GM18519 (cell line): ENCODE measurements around the gene LAIR1.
"Not testable (repeated sequence)": the region's sequence is repeated elsewhere in the genome, so short reads cannot be mapped to it uniquely, and the experiment has no call there.

Experiments
- ATAC-seq: cut with Tn5 transposase; IDR thresholded peaks from one replicate; pipeline ENCODE4 v1.9.1; 2021; ENCODE audit warnings: mild to moderate bottlenecking, moderate library complexity; ENCODE audit not compliant: unreplicated experiment, low FRiP score

The LAIR1 gene

GRCh38 chr19:54379187-54379678 is 14.5 kb upstream of the LAIR1 start:
- no peak for ATAC-seq

- no peak for ATAC-seq
Measured at GRCh38 chr19:54376610-54377285, 12.0 kb upstream of the LAIR1 start.

GRCh38 chr19:54375181-54375938 is 10.6 kb upstream of the LAIR1 start:
- ATAC-seq, result not testable (repeated sequence)

- no peak for ATAC-seq
Measured at GRCh38 chr19:54373781-54374631, 9.3 kb upstream of the LAIR1 start.

DNA sequence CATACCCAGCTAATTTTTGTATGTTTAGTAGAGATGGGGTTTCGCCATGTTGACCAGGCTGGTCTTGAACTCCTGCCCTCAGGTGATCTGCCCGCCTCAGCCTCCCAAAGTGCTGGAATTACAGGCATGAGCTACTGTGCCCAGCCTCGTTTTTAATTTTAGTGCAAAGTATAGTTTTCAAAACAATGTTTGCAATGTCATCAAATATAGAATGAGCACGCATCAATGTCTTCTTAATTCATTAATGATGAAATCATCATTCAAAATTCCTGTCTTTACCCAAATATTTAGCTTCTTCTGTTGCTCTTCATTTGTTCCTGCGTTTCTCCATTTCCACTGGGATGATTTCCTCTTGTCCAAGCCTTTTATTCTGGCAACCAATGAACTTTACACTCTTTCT is 6.7 kb upstream of the LAIR1 start:
- ATAC-seq, result not testable (repeated sequence)

DNA sequence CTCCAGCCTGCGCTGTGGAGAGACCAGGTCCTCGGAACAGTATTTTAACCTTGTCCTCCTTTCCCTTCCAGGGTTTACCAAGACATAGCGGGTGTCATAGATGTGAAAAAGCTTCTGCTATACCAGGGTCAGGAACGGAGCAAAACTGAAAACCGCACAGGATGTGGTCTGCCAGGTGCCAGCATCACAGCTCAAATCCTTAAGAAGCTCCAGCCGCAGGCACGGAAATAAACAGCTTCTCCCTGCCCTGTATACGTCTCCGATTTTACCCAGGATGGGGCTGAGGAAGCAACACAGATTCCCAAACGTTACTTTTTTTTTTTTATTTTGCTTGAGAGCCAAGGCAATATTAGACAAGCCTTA is 5.7 kb upstream of the LAIR1 start:
- not testable (repeated sequence) for ATAC-seq

DNA sequence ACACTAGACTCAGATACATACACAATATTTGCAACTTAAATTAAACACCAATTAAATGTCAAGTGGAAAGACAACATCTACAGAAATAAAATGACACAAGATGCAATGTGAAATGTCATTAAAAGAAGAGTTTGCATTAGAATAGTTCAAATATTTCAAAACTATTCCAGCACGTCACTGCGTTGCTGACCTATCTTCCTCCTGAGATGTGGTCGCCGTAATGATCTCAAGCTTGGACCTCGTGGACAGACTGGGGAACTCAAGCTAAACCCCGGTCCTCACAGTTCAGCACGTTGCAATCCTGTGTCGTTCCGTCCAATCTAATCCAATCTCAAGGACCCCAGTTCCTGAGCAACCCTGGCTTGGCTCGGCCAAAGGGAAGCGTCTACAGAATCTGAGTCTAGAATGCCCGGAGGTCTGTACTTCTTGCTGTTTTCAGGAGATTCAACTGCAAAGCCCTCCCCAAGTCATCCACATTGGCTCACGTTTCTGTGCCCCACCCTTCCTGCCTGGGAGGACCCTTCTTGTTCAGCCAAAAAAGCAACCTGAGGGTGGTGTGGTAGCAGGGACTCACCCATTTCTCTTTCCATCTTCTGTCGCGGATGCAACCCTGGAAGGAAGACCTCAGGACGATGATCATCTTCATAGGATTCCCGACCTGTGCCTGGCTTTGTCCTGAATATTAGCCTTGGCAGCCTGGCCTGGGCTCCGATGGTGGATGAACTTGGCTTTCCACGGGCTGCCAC is 5.1 kb upstream of the LAIR1 start:
- not testable (repeated sequence) for ATAC-seq

DNA sequence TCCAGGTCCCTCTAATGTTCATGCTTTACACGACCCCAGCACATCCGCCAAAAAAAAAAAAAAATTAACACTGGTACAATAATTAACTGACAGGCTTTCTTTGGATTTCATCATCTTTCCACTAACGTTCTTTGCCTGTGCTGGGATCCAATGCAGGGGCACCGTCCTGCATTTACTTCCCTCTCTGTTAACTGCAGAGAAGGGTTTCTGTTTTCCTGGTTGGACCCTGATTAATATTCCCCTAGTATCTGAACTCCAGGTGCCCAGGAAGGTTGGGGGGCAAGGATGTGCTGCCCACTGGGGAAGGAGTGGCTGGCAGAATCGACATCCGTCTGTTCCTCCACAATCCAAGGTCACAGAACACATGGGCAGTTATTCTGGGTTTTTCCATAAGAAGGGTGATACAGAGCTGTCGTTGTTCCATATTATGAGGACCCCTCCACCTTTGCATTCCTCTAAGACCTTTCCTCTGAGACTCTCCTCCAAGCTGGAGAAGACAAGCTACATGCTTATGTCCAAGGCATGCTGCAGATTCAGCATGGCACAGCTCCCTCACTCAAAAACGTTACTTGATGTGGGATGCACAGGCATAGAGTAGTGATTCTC is 4.5 kb upstream of the LAIR1 start:
- ATAC-seq, result no peak

- no peak for ATAC-seq
Measured at GRCh38 chr19:54366811-54367210, 2.1 kb upstream of the LAIR1 start.

GRCh38 chr19:54365798-54366197 is 1.1 kb upstream of the LAIR1 start:
- not testable (repeated sequence) for ATAC-seq

GRCh38 chr19:54361680-54362422 is 2.9 kb downstream of the LAIR1 start:
- not testable (repeated sequence) for ATAC-seq

DNA sequence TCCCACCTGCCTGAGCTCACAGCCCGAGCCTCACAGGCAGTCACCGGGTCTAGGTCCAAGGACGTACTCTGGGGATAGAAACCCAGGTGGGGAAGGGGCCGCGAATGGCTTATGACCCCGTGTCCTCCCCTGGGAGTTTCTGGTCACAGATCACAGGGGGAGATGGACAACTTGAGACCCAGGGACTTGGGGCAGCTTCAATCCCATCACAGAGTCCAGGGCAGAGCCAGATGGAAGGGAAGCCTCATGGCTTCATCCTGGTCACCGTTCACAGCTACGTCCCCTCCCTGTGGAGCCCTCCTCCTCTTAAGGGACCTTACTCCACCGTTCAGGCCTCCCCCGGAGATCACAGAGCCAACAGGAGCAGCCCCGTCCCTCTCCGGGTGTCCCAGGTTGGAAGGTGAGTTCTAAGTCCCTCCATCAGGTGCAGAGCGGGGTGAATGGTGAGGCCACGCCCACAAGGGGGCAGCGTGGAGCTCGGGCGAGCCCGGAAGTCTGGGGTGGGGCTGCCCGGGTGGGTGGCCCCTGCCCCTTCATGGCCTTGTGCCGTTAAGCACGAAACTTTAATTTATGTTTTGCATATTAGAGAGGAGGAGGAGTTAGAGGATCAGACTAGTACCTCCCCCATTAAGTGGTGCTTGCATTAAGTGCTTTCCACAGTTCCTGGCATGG is 5.4 kb downstream of the LAIR1 start:
- not testable (repeated sequence) for ATAC-seq

DNA sequence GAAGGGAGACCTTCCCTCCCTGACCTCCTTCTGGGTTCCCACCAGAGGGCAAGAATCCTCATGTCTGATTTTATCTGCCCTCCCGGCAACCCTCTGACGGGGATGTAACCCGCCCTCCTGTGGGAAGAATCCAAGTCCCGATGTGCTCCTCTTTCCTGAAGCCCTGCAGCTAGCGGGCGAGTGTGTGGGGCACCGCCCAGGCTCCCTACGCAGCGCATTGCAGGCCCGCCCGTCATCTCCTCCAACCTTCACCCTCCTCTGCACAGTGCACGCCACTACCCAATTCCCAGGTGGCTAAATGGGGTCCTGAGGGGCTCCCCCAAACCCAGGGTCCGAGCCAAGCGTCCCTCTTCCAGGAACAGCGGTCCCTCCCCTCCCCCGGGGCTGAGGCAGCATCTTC is 7.3 kb downstream of the LAIR1 start:
- no peak for ATAC-seq

DNA sequence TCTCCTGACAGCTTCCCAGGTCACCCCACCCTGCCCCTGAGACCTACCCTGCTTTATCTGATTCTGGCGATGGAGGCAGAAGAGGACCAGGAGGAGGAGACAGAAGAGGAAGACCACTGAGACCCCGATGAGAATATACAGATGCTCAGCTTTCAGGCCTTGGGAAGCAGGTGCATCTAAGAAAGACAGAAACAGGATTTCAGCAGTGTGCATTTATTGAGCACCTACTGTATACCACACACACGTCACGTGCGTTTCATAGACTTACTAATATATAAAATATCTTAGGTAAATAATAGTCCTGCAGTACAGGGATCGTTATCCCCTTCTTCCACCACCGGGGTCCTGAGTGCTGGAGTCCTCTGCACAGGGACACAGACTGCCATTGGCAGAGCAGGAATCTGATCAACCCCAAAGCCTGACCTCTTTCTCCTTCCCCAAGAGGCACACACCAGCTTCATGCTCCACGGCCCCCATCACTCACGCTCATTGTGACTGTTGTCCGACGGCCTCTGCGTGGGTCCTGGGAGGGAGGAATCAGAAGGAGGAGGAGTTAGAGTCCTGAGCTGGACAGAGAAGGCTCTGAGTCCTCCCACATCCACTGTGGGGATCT is 8.2 kb downstream of the LAIR1 start:
- no peak for ATAC-seq

DNA sequence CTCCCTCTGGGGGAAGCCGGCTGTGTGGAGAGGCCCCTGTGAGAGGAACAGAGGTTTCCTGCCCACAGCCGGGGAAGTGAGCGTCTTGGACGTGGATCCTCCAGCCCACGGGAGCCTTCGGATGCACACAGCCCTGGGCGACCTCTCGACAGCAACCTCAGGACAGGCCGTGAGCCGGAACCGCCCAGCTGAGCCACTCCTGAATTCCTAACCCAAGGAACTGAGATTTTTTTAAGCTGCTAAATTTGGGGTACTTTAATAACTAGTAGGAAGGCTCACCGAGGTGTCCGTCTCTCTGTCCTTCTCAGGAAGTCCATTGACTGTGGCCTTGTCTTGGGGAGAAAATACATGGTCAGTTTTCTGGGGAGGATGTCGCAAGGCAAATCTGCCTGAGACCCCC is 9.1 kb downstream of the LAIR1 start:
- ATAC-seq, result no peak

GRCh38 chr19:54354761-54355160 is 10.0 kb downstream of the LAIR1 start:
- ATAC-seq, result no peak

GRCh38 chr19:54352546-54352945 is 12.2 kb downstream of the LAIR1 start:
- ATAC-seq, result no peak

GRCh38 chr19:54352041-54352440 is 12.7 kb downstream of the LAIR1 start:
- ATAC-seq, result no peak
